PFSK-1 (cell line): Measurements from ENCODE around the gene C10orf67.

Experiments
- POLR2AphosphoS5 ChIP-seq: IDR thresholded peaks from 2 replicates; pipeline ENCODE4 v1.6.1; 2012; ENCODE audit warnings: low read depth, mild to moderate bottlenecking, control low read depth, low read length, moderate library complexity
- TAF1 ChIP-seq: IDR thresholded peaks from 2 replicates; pipeline ENCODE4 v1.6.1; 2012; ENCODE audit warnings: low read length, control low read depth, borderline replicate concordance; ENCODE audit not compliant: insufficient read depth
- TF ChIP-seq, protein P1 (sequence below), 2 experiments: IDR thresholded peaks; 2 replicates each; pipeline versions ENCODE4 v1.6.1 to v1.8.0; 2011 to 2012; ENCODE audit warnings: low read depth in 2 of 2, low read length in 2 of 2, control low read depth in 1 of 2, inconsistent platforms in 1 of 2, mild to moderate bottlenecking in 1 of 2, moderate library complexity in 1 of 2; ENCODE audit not compliant: insufficient read depth in 1 of 2

- TF ChIP-seq, protein P1, sequence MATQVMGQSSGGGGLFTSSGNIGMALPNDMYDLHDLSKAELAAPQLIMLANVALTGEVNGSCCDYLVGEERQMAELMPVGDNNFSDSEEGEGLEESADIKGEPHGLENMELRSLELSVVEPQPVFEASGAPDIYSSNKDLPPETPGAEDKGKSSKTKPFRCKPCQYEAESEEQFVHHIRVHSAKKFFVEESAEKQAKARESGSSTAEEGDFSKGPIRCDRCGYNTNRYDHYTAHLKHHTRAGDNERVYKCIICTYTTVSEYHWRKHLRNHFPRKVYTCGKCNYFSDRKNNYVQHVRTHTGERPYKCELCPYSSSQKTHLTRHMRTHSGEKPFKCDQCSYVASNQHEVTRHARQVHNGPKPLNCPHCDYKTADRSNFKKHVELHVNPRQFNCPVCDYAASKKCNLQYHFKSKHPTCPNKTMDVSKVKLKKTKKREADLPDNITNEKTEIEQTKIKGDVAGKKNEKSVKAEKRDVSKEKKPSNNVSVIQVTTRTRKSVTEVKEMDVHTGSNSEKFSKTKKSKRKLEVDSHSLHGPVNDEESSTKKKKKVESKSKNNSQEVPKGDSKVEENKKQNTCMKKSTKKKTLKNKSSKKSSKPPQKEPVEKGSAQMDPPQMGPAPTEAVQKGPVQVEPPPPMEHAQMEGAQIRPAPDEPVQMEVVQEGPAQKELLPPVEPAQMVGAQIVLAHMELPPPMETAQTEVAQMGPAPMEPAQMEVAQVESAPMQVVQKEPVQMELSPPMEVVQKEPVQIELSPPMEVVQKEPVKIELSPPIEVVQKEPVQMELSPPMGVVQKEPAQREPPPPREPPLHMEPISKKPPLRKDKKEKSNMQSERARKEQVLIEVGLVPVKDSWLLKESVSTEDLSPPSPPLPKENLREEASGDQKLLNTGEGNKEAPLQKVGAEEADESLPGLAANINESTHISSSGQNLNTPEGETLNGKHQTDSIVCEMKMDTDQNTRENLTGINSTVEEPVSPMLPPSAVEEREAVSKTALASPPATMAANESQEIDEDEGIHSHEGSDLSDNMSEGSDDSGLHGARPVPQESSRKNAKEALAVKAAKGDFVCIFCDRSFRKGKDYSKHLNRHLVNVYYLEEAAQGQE (IDR thresholded peaks at IDR 0.05; ENCODE audit: insufficient read depth in 1 of 2, low read depth in 2 of 2, low read length in 2 of 2): no peak
- TF ChIP-seq POLR2AphosphoS5 (no peak), TAF1 (no peak)
Observed at GRCh38 chr10:23238015-23238414, 106.6 kb downstream of the C10orf67 start.
